ENCODE results near the gene EFNA4.
"Not testable (repeated sequence)": the region's sequence is repeated elsewhere in the genome, so short reads cannot be mapped to it uniquely, and the experiment has no call there.

EFNA4 gene

DNA sequence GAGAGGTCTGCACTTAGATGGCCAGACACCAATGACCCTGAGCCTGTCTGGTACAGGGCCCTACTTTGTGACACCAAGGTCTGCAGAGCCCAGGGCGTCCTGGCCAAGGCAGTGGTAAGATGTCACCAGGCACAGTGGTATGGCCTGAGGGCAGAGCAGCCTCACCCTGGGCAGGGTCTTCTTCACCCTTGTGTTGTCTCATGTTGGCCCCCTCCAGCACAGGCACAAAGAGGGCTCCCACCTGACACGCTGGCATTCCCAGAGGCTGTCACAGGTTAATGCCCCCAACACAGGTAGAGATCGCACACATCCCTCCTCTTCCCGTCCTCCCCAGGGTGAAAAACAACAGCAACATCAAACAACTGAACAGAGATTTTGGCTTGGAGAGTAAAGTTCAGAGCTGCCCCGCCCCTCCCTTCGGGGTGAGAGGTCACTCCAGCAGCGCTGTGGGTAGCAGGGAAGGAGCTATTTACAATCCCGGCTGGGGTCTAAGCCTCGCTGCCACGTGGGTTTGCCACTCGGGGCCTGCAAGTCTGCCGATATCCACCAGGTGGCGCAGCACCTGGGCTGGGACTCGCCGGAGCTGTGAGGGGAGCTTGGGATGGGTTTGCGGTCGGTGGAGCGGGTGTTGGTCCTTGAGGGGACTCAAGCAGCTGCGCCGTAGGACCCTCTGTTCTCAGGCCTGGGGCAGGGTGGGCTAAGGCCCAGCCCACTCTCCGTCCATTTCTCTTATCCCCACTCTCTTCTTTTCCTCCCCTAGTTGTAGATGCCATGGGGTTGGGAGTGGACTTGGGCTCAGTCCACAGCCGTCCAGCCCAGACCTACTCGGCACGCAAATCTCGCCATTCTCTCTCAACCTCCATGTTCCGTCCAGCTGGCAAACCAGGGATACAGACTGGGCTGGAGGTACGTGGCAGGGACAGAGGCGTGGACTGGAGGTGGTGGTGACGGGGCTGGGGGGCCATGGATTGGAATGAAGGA lies 27.8 kb downstream of the EFNA4 start:
- peak; percentile 79 for DNase-seq

GRCh38 chr1:155092131-155092530 lies 28.6 kb downstream of the EFNA4 start:
- DNase-seq = no peak

- no peak for DNase-seq
These were observed 29.1 kb downstream of the EFNA4 start for GRCh38 chr1:155092641-155093040.

DNA sequence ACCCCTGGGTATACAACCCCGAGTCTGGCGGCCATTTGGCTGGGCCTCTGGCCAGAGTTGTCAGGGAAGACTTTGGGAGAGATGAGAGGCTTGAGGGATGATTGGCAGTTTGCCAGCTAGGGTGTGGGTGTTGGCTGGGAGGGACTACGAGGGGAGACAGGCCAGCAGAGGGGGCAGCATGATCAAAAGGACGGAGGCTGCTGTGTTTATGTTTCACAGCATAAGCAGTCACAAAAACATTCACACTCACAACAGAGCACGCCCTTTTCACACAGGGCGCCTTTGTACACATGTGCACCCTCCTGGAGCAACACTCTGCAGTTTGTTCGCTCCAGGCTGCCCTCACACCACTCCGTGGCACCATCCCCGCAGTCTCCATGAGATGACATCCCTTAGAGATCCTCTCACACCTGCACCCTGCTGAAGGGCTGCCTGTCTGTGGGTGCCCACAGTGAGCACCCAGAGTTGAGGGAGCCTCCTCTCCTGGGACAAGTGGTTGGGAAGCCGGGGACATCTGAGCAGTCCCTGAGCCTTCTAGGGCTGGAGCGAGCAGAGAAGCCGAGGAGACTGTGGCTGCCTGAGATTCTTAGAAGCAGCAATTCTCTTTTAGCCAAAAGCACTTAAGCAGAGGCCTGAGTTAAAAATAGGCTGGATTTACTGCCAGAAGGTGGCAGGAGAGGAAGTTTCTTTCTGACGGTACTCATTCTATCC lies 30.5 kb downstream of the EFNA4 start:
- peak; percentile 53 for DNase-seq

- DNase-seq = no peak
These were observed 31.0 kb downstream of the EFNA4 start for GRCh38 chr1:155094622-155094948.

GRCh38 chr1:155099331-155099730 lies 35.8 kb downstream of the EFNA4 start:
- DNase-seq = no peak

- DNase-seq = no peak
These were observed 39.8 kb downstream of the EFNA4 start for GRCh38 chr1:155103325-155103724.

- no peak for DNase-seq
These were observed 41.3 kb downstream of the EFNA4 start for GRCh38 chr1:155104605-155105534.

- no peak for DNase-seq
These were observed 42.1 kb downstream of the EFNA4 start for GRCh38 chr1:155105604-155106011.

GRCh38 chr1:155106862-155107261 lies 43.3 kb downstream of the EFNA4 start:
- no peak for DNase-seq

DNA sequence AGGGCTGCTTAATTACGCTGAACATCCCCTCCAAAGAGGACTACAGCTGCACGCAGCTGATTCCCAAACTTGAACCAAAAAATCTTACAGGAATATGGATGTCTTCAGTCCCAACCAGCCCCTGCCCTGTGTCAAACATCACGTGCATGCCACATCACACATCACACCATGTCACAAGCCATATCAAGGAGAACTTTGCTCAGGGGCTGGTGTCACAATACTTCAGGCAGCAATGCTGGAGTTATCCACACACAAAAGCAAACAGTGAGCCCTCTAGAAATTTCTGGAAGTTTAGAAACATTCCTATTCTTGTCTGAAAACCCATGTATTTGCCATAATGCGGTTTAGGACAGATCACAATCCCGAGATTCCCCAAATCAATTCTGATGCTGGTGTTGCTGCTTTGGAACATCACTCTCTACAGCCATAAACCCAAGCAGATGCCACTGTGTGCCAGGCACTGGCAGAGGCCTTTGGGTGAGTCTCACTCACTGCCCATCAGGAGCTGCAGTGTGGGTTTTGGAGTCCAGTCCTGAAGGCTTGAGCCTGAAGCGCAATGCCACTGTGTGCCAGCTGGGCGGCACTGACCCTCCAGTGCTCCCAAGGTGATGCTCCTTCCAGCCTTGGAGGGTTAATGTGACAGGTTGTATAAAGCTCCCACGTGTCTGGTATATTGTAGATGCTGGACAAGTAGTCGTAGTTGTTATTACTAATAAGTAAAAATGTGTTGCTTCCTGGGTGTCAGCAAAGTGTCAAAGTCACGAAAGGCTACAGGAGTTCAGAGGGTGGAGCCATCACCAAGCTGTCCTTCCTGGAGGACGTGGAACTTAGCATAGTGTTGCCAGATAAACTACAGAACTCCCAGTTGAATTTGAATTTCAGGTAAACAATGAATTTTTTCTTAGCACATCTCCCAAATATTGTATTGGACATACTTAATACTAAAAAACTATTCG lies 44.0 kb downstream of the EFNA4 start:
- no peak for DNase-seq

DNA sequence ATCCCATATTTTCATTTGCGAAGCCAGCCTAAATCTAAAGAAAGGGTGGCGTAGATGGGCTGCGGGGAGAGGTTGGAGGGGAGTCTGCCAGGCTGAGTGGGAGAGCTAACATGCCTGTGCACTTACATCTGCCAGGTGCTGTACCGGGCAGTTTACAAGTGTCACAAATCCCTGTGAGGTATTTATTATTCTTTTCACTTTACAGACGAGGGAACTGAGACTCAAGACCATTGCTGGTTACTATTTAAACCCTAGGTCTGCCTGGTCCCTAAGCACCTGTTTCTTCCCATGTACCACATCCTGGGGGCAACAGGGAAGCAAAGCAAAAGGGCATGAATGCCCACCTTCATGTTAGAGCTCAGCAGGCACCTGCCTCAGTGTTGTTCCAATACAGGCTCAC lies 44.8 kb downstream of the EFNA4 start:
- DNase-seq = no peak

DNA sequence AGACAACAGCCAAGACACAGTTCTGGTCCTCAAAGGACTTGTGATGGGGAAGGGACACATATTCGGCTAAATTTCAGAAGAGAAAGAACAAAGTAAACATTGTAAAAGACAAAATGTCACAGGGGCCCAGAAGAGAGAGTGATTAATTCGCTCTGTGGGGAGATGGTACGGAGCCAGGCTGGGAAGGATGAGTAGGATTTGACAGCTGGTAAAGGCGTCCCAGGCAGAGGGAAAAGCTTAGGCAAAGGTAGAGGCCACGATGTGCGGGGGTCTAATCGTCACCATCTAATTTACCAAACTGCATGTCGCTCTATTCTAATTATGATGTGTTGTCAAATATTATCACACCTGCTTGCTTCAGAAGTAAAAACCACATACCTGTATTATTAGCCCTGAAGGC lies 46.8 kb downstream of the EFNA4 start:
- DNase-seq = no peak

GRCh38 chr1:155110826-155111225 lies 47.3 kb downstream of the EFNA4 start:
- no peak for DNase-seq

DNA sequence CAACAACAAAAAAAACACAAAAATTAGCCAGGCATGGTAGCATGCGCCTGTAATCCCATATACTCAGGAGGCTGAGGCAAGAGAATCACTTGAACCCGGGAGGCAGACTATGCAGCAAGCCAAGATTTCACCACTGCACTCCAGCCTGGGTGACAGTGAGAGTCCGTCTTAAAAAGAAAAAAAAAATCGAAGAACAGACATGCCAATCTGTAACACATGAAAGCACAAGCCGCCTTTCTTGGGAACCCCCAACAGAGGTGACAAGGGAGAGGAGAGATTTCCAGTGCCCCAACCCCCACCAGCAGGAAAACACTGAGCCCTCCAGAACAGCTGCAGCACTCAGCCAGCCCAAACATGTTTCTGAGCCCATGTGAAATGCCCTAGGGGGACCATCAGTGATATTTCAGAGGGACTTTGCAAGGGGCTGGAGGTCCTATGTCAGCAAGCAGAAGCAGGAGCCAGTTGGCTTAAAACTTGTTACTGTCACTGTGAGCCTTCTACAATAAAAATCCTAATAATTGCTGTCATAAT lies 50.0 kb downstream of the EFNA4 start:
- no peak for DNase-seq

DNA sequence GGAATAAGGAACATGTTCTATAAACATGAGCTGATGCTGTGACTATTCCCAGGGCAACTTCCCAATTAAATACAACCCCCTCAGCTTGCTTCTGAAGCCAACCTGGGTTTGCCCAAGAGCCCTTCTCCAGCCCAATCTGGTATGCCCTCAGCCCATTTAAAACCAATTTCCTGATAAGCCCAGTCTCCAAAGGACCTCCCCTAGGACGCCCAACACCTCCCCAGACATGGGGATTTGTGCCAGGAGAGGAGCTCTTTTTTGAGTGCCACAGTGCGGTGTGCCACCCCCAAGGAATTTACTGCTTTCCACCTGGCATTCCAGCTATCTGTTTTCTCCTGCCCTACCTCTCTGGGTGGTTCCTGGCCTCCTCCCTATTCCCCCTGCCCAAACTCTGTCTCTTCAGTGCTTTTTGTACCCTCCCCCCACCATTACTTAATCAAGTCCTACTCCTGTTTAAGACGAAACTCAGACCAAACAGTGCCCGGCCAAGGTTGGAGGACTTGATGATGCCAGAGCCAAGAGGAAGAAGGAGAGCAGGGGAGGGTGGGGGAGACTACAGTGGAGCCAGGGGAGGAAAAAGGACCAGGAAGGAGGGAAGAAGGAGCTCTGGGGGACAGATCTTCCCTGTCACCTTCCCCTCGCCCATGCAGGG lies 52.7 kb downstream of the EFNA4 start:
- DNase-seq = no peak

DNA sequence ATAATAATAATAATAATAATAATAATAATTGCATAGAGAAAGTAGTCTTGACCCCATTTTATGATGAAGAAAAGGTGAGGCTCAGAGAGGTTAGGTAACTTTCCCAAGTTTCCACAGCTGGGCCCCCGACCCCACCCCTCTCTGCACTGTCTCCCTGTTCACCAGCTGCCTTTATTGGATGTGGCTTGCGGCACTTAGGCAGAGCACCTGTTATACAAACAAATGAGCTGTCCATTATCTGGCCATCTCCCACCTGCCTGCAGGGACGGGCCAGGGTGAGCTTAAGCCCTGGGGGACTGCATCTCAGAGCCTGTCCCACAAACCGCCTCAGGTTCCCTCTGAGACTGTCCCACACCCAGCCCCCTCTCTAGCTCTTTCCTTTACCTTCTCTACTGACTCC lies 54.1 kb downstream of the EFNA4 start:
- DNase-seq = no peak

DNA sequence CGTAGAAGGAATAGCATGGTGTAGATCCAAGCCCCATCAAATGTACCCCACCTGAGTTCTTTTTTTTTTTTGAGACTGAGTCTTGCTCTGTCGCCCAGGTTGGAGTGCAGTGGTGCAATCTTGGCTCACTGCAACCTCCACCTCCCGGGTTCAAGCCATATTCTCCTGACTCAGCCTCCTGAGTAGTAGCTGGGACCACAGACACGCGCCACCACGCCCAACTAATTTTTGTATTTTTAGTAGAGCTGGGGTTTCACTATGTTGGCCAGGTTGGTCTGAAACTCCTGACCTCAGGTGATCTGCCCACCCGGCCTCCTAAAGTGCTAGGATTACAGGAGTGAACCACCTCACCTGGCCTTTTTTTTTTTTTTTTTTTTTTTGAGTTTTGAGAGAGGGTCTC lies 54.5 kb downstream of the EFNA4 start:
- DNase-seq = not testable (repeated sequence)
